SK-N-MC (cell line): Measurements from ENCODE around the gene SRSF12.

ENCODE experiments used
- DNase-seq: peaks from one replicate; pipeline ENCODE4 v3.0.0-alpha.2; 2011; ENCODE audit warnings: low read depth, low spot score
- H3K27ac ChIP-seq: fragments of 200-600 bp; sonication (generic); 2 replicates; pipeline ENCODE4 v1.5.1; 2016; ENCODE audit warnings: mixed run types
- H3K36me3 ChIP-seq: fragments of 200-600 bp; sonication (generic); 2 replicates; pipeline ENCODE4 v1.6.1; 2017; ENCODE audit warnings: antibody characterized with exemption, low read length, mixed read lengths; ENCODE audit not compliant: insufficient read depth
- H3K4me3 ChIP-seq: fragments of 200-600 bp; sonication (generic); 2 replicates; pipeline ENCODE4 v1.5.1; 2016
- H3K9ac ChIP-seq: fragments of 200-600 bp; sonication (generic); 2 replicates; pipeline ENCODE4 v1.8.0; 2017; ENCODE audit warnings: mixed run types, mixed read lengths; ENCODE audit not compliant: insufficient read length
- H3K9me3 ChIP-seq: fragments of 200-600 bp; sonication (generic); 2 replicates; pipeline ENCODE4 v1.6.1; 2017; ENCODE audit warnings: low read depth, mild to moderate bottlenecking, antibody characterized with exemption, low read length, moderate library complexity, mixed read lengths
- EZH2 ChIP-seq: fragments of 200-600 bp; sonication (generic); IDR thresholded peaks from one replicate; pipeline ENCODE4 v1.6.1; 2017; ENCODE audit warnings: antibody characterized with exemption
- FOXP2 ChIP-seq: optimal IDR thresholded peaks from 2 replicates; pipeline ENCODE3; 2011; ENCODE audit warnings: mild to moderate bottlenecking, moderate library complexity; ENCODE audit not compliant: insufficient read depth; ENCODE audit errors: extremely low read length, control extremely low read depth
- POLR2AphosphoS5 ChIP-seq: IDR thresholded peaks from 2 replicates; pipeline ENCODE4 v1.6.1; 2012; ENCODE audit warnings: mild to moderate bottlenecking, low read depth, low read length, borderline replicate concordance

SRSF12 gene

DNA sequence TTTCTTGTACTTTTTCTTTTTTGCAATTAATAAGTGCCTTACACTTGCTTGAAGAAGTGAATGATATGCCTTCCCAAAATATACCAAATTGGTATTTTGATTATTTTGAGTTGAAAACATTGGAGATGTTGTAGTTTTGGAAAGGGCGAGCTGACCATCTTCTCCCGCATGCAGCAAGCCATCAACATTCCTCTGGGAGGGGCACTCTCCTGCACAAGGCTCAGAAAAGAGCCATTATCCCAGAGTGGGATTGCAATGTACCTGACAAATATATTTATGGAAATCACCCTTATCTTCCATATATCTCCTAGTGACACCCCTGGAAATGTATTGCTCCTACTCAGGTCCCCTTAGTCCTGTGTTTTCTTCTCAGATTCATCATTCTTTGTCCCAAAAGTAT lies 60.1 kb downstream of the SRSF12 start:
- no peak overlapping the region for H3K27ac ChIP-seq
- no peak for DNase-seq
- H3K9ac ChIP-seq = no peak overlapping the region
- H3K36me3 ChIP-seq = no peaks in the 10 kb centered on the region
- H3K9me3 ChIP-seq = 0 out of 2 replicates have a peak, but pooled peaks cover 5% of the 10 kb centered on the region
- H3K4me3 ChIP-seq = no peak overlapping the region
- TF ChIP-seq EZH2 (no peak), FOXP2 (no peak), POLR2AphosphoS5 (no peak)

- no peak for DNase-seq
These were observed 63.7 kb downstream of the SRSF12 start for GRCh38 chr6:89054208-89054607.

GRCh38 chr6:89051676-89052075 lies 66.2 kb downstream of the SRSF12 start:
- no peak overlapping the region for H3K9ac ChIP-seq
- H3K4me3 ChIP-seq = no peak overlapping the region
- H3K27ac ChIP-seq = no peak overlapping the region
- TF ChIP-seq POLR2AphosphoS5 (no peak), FOXP2 (no peak), EZH2 (no peak)
- 0 out of 2 replicates have a peak, but pooled peaks cover 5% of the 10 kb centered on the region for H3K9me3 ChIP-seq
- H3K36me3 ChIP-seq = no peaks in the 10 kb centered on the region
- no peak for DNase-seq

More at GRCh38 chr6:89054208-89054607, 63.7 kb downstream of the SRSF12 start:
- no peak overlapping the region for H3K27ac ChIP-seq
- H3K4me3 ChIP-seq = no peak overlapping the region
- H3K9me3 ChIP-seq = 0 out of 2 replicates have a peak, but pooled peaks cover 5% of the 10 kb centered on the region
- H3K9ac ChIP-seq = no peak overlapping the region
- TF ChIP-seq EZH2 = no peak
- no peak for TF ChIP-seq FOXP2
- no peak for TF ChIP-seq POLR2AphosphoS5
- H3K36me3 ChIP-seq = no peaks in the 10 kb centered on the region

- Histone ChIP-seq H3K9ac (no peak overlapping the region), H3K27ac (no peak overlapping the region), H3K36me3 (no peaks in the 10 kb centered on the region), H3K9me3 (0 out of 2 replicates have a peak, but pooled peaks cover 5% of the 10 kb centered on the region), H3K4me3 (no peak overlapping the region)
- DNase-seq = no peak
- TF ChIP-seq POLR2AphosphoS5 = no peak
- TF ChIP-seq EZH2 = no peak
- no peak for TF ChIP-seq FOXP2
These were observed 67.2 kb downstream of the SRSF12 start for GRCh38 chr6:89050697-89051096.

- Histone ChIP-seq H3K9ac (no peak overlapping the region), H3K9me3 (0 out of 2 replicates have a peak, but pooled peaks cover 5% of the 10 kb centered on the region), H3K36me3 (no peaks in the 10 kb centered on the region), H3K27ac (no peak overlapping the region), H3K4me3 (no peak overlapping the region)
- no peak for TF ChIP-seq POLR2AphosphoS5
- TF ChIP-seq EZH2 = no peak
- no peak for TF ChIP-seq FOXP2
- no peak for DNase-seq
These were observed 67.7 kb downstream of the SRSF12 start for GRCh38 chr6:89050155-89050554.

- no peak overlapping the region for H3K4me3 ChIP-seq
- TF ChIP-seq POLR2AphosphoS5 = no peak
- TF ChIP-seq FOXP2 = no peak
- TF ChIP-seq EZH2 = no peak
- no peak for DNase-seq
- H3K9ac ChIP-seq = no peak overlapping the region
- H3K27ac ChIP-seq = no peak overlapping the region
- no peaks in the 10 kb centered on the region for H3K36me3 ChIP-seq
- H3K9me3 ChIP-seq = no peaks in the 10 kb centered on the region
These were observed 68.9 kb downstream of the SRSF12 start for GRCh38 chr6:89048985-89049384.

DNA sequence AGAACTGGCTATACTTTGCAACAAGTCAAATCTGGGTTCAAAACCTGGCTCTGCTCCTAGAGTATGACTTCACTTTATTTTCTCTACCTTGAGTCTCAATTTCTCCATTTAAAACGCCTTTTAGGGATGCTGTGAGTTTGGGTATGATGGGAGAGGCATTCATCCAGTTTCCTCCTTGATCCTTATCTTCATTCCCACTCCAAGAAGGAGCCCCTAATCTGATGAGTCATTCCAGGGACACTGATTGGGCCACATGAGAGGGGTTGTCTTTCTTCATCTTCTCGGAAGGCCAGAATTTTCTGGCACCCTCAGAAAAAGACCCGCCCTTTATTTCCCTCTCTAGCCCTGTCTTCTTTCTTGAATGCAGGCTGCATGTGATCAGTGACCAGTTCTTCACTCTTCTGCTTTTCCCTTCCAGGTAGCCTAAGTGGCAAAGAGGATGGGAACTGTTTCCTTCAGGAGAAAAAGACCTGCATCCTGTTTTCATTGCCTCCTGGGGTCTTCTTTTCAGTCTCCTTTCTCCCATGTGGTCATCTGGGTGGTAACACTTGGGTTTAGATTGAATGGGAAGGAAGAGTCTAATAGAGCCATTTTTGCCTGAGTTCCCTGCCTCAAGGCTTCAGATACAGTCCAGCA lies 69.5 kb downstream of the SRSF12 start:
- H3K4me3 ChIP-seq = no peak overlapping the region
- TF ChIP-seq FOXP2 = no peak
- TF ChIP-seq EZH2 = no peak
- TF ChIP-seq POLR2AphosphoS5 = no peak
- DNase-seq = no peak
- no peaks in the 10 kb centered on the region for H3K36me3 ChIP-seq
- no peak overlapping the region for H3K27ac ChIP-seq
- no peak overlapping the region for H3K9ac ChIP-seq
- H3K9me3 ChIP-seq = no peaks in the 10 kb centered on the region

GRCh38 chr6:89047473-89047872 lies 70.4 kb downstream of the SRSF12 start:
- DNase-seq = no peak
- Histone ChIP-seq H3K9ac (no peak overlapping the region), H3K4me3 (no peak overlapping the region), H3K9me3 (no peaks in the 10 kb centered on the region), H3K27ac (no peak overlapping the region), H3K36me3 (no peaks in the 10 kb centered on the region)
- TF ChIP-seq POLR2AphosphoS5 = no peak
- TF ChIP-seq EZH2 = no peak
- TF ChIP-seq FOXP2 = no peak
